ENCODE data around the gene SIAH1.
"Not testable (repeated sequence)": the region's sequence is repeated elsewhere in the genome, so short reads cannot be mapped to it uniquely, and the experiment has no call there.

SIAH1 gene

DNA sequence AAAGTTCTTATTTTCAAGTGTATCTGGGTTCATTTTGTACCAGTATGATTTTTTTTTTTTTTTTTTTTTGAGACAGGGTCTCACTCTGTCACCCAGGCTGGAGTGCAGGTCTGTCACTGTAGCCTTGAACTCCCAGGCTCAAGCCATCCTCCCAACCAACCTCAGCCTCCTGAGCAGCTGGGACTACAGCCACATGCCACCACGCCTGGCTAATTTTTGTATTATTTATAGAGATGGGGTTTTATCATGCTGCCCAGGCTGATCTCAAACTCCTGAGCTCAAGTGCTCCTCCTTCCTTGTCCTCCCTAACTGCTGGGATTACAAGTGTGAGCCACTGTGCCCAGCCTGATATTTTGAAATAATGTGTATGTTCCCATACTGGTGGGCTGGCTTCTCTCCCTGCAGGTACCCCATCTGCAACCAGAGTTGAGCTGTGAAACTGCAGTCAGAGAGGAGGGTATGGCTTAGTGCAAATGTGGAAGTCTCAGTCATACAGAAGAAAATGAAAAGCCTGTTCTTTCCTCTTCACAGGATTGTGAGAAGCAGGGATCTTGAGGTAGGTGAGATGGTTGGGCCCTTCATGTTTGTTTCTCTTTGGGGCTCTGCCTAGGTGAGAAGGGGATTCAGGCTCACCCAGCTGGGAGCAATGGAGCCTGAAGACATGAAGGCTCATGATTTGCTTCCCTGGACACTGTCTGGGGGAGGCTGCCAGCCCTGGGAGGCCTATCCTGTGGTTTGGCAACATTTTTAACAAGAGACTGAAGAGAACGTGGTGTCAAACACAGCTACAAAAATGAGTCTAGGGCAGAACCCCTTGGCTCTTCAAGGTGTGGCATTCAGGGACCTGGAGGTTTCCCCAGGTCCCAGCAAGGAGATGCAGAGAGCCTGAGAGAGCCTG is 41.3 kb upstream of the SIAH1 start:
- TF ChIP-seq, protein P1, sequence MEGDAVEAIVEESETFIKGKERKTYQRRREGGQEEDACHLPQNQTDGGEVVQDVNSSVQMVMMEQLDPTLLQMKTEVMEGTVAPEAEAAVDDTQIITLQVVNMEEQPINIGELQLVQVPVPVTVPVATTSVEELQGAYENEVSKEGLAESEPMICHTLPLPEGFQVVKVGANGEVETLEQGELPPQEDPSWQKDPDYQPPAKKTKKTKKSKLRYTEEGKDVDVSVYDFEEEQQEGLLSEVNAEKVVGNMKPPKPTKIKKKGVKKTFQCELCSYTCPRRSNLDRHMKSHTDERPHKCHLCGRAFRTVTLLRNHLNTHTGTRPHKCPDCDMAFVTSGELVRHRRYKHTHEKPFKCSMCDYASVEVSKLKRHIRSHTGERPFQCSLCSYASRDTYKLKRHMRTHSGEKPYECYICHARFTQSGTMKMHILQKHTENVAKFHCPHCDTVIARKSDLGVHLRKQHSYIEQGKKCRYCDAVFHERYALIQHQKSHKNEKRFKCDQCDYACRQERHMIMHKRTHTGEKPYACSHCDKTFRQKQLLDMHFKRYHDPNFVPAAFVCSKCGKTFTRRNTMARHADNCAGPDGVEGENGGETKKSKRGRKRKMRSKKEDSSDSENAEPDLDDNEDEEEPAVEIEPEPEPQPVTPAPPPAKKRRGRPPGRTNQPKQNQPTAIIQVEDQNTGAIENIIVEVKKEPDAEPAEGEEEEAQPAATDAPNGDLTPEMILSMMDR (IDR thresholded peaks at IDR 0.05; ENCODE audit: low read depth, low read length, missing control alignments): no peak
- H3K4me3 ChIP-seq (replicated peaks; ENCODE audit: low read depth, low read length): no peak overlapping the region
- DNase-seq (ENCODE audit: extremely low read depth, low read depth): no peak

DNA sequence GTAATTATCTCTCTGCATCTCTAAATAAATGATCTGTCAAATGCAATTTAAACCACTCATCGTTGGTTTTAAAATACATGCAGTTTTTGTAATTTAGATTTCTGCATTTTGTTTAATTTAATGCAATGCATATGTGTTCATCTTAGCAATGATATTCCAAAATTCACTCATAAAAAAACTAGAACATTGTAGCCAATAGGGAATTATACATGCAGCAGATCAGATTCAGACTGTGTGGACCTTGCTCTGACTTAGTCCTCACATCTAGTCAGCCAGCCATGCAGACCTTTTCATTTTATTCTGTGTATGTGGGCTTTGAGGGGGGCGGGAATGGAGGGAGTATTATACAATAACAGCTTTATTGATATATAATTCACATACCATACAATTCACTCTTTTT is 37.3 kb upstream of the SIAH1 start:
- TF ChIP-seq, protein P1 (IDR thresholded peaks at IDR 0.05; ENCODE audit: low read depth, low read length, missing control alignments): no peak
- no peak overlapping the region for H3K4me3 ChIP-seq (replicated peaks; ENCODE audit: low read depth, low read length)

DNA sequence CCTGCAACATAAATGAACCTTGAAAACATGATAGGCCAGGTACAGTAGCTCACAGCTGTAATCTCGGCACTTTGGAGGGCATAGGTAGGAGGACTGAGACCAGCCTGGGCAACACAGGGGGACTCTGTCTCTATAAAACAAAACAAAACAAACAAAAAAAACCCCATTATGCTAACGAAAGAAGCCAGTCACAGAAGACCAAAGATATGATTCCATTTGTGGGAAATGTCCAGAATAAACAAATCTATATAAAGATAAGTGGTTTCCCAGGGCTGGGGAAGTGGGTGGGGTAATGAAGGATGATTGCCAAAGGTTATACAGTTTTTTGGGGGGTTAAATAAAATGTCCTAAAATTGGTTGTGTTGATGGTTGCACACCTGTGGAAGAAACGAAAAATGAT is 36.5 kb upstream of the SIAH1 start:
- no peak for DNase-seq (ENCODE audit: extremely low read depth, low read depth)
- TF ChIP-seq, protein P1 (IDR thresholded peaks at IDR 0.05; ENCODE audit: low read depth, low read length, missing control alignments): no peak

More for the DNA sequence above, 37.3 kb upstream of the SIAH1 start:
- no peak for DNase-seq (ENCODE audit: extremely low read depth, low read depth)

DNA sequence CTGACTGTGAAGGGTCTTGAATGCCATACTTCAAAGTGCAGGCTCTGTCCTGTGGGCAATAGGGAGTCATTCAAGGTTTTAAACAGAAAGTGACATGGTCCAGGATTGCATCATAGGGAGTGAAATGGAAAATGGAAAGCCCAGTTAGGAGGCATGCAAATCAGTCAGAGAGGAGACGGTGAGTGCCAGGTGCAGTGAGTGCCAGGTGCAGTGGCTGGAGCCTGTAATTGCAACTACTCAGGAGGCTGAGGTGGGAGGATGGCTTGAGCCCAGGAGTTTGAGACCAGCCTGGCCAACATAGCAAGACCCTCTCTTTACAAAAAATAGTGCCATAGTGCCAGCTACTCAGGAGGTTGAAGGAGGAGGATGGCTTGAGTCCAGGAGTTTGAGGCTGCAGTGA is 35.2 kb upstream of the SIAH1 start:
- TF ChIP-seq, protein P1 (IDR thresholded peaks at IDR 0.05; ENCODE audit: low read depth, low read length, missing control alignments): no peak
- DNase-seq (ENCODE audit: extremely low read depth, low read depth): no peak
- H3K4me3 ChIP-seq (replicated peaks; ENCODE audit: low read depth, low read length): no peak overlapping the region

More for the DNA sequence above, 36.5 kb upstream of the SIAH1 start:
- H3K4me3 ChIP-seq (replicated peaks; ENCODE audit: low read depth, low read length): no peak overlapping the region

DNA sequence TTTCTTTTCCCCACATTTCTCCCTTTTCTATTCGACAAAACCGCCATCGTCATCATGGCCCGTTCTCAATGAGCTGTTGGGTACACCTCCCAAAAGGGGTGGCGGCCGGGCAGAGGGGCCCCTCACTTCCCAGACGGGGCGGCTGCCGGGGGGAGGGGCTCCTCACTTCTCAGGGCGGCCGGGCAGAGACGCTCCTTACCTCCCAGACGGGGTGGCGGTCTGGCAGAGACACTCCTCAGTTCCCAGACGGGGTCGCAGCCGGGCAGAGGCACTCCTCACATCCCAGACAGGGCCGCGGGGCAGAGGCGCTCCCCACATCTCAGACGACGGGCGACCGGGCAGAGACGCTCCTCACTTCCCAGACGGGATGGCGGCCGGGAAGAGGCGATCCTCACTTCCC is 31.4 kb upstream of the SIAH1 start:
- not testable (repeated sequence) for DNase-seq (ENCODE audit: extremely low read depth, low read depth); H3K4me3 ChIP-seq (replicated peaks; ENCODE audit: low read depth, low read length)

DNA sequence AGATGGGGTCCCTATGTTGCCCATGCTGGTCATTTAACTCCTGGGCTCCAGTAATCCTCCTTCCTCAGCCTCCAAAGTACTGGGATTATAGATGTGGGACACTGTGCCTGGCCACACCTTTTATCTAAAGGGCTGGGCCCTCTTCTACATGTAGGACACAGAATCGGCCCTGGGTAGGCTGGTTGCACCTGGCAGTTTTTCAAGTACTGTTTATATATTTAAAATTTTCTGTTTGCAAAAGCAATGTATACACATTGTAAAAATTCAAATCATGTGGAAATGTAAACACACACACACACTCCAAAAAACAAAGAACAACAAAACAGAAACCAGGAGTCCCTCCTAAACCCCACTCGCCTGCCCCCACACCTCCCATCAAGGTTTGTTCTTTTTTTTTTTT is 28.1 kb upstream of the SIAH1 start:
- no peak overlapping the region for H3K4me3 ChIP-seq (replicated peaks; ENCODE audit: low read depth, low read length)
- no peak for DNase-seq (ENCODE audit: extremely low read depth, low read depth)

More for the DNA sequence above, 28.1 kb upstream of the SIAH1 start:
- TF ChIP-seq, protein P1 (IDR thresholded peaks at IDR 0.05; ENCODE audit: low read depth, low read length, missing control alignments): no peak

All from HFF-Myc (cell line).